Middle frontal gyrus (tissue), 1 donor: ENCODE measurements around the gene GPX1.

Experiments
- DNase-seq: peaks from one replicate; pipeline ENCODE4 v3.0.0-alpha.2; 2015; ENCODE audit warnings: low spot score; ENCODE audit errors: extremely low spot score

GPX1 gene

GRCh38 chr3:49313896-49314688, 44.1 kb downstream of the GPX1 start:
- no peak for DNase-seq

DNA sequence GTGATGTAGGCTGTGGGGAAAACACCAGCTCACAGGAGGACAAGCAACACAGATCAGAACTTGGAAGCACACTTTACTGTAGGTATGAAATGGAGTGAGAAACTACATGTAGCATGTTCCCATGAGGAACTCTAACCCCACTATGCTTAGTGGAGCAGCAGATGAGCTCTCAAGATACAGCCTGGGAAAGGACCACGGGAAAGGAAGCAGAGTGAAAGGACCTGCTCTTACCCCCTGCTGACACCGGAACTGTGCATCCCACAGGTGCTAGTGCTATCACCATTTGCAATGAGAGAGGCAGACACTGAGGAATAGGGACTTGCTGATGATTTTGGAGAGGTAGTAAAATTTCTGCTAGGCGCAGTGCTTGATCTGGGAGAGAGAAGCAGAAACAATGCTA, 46.9 kb downstream of the GPX1 start:
- DNase-seq, result no peak

GRCh38 chr3:49310677-49311076, 47.5 kb downstream of the GPX1 start:
- DNase-seq, result no peak
